SK-N-SH treated with all-trans-retinoic acid at 6 μM for 48 hours (cell line): ENCODE data around the gene PCSK9.
A peak's percentile ranks its signal among the peaks of the same experiment; 100 is the strongest.

ENCODE experiments used
- ATAC-seq: fragments of 200-7000 bp; cut with Tn5 transposase; 3 replicates; pipeline ENCODE4 v1.9.1; 2020; ENCODE audit warnings: mild to moderate bottlenecking, moderate library complexity
- ARNTL ChIP-seq: fragments of 450-650 bp; formaldehyde crosslinking; IDR thresholded peaks from 2 replicates; pipeline ENCODE4 v1.5.0; 2020; ENCODE audit warnings: low read depth, mild to moderate bottlenecking, moderate library complexity, borderline replicate concordance
- BACH2 ChIP-seq: fragments of 250-450 bp; sonication (Bioruptor Pico); IDR thresholded peaks from 2 replicates; pipeline ENCODE4 v1.9.0; 2021; ENCODE audit warnings: mild to moderate bottlenecking, borderline replicate concordance
- CSDC2 ChIP-seq: fragments of 250-450 bp; sonication (Bioruptor Pico); IDR thresholded peaks from 2 replicates; pipeline ENCODE4 v1.5.0; 2020; ENCODE audit warnings: mild to moderate bottlenecking, moderate library complexity
- ESRRG ChIP-seq: fragments of 250-450 bp; sonication (Bioruptor Pico); IDR thresholded peaks from 2 replicates; pipeline ENCODE4 v1.6.1; 2021; ENCODE audit warnings: mild to moderate bottlenecking
- GLIS3 ChIP-seq: fragments of 250-450 bp; sonication (Bioruptor Pico); IDR thresholded peaks from 2 replicates; pipeline ENCODE4 v1.5.0; 2020; ENCODE audit warnings: mild to moderate bottlenecking, moderate library complexity
- ISL1 ChIP-seq: fragments of 250-450 bp; sonication (Bioruptor Pico); IDR thresholded peaks from 2 replicates; pipeline ENCODE4 v2.1.2; 2022; ENCODE audit warnings: mild to moderate bottlenecking, moderate library complexity
- OSR1 ChIP-seq: fragments of 250-450 bp; sonication (Bioruptor Pico); IDR thresholded peaks from 2 replicates; pipeline ENCODE4 v1.8.0; 2022; ENCODE audit warnings: moderate library complexity, mild to moderate bottlenecking, inconsistent platforms
- PPARA ChIP-seq: fragments of 250-450 bp; sonication (Bioruptor Pico); IDR thresholded peaks from 2 replicates; pipeline ENCODE4 v1.5.0; 2020; ENCODE audit warnings: mild to moderate bottlenecking, borderline replicate concordance
- RARB ChIP-seq: fragments of 250-450 bp; sonication (Bioruptor Pico); IDR thresholded peaks from 2 replicates; pipeline ENCODE4 v1.8.0; 2021; ENCODE audit warnings: mild to moderate bottlenecking, moderate library complexity
- TCF4 ChIP-seq: fragments of 250-450 bp; sonication (Bioruptor Pico); IDR thresholded peaks from 2 replicates; pipeline ENCODE4 v1.8.0; 2021; ENCODE audit warnings: mild to moderate bottlenecking, moderate library complexity, borderline replicate concordance
- TOX ChIP-seq: fragments of 250-450 bp; sonication (Bioruptor Pico); IDR thresholded peaks from 2 replicates; pipeline ENCODE4 v1.8.0; 2021; ENCODE audit warnings: mild to moderate bottlenecking, moderate library complexity, borderline replicate concordance
- ZC3H10 ChIP-seq: fragments of 250-450 bp; sonication (Bioruptor Pico); IDR thresholded peaks from 2 replicates; pipeline ENCODE4 v1.5.1; 2021; ENCODE audit warnings: mild to moderate bottlenecking, moderate library complexity
- ZFP3 ChIP-seq: fragments of 250-450 bp; sonication (Bioruptor Pico); IDR thresholded peaks from 2 replicates; pipeline ENCODE4 v1.5.0; 2020; ENCODE audit warnings: mild to moderate bottlenecking, moderate library complexity
- ZNF565 ChIP-seq: fragments of 450-650 bp; formaldehyde crosslinking; conservative IDR thresholded peaks from 2 replicates; pipeline ENCODE4 v1.5.0; 2020; ENCODE audit warnings: low read depth, mild to moderate bottlenecking, moderate library complexity
- ZNF70 ChIP-seq: fragments of 450-650 bp; formaldehyde crosslinking; IDR thresholded peaks from 2 replicates; pipeline ENCODE4 v1.5.0; 2020; ENCODE audit warnings: mild to moderate bottlenecking, moderate library complexity
- ZNF8 ChIP-seq: fragments of 450-650 bp; formaldehyde crosslinking; IDR thresholded peaks from 2 replicates; pipeline ENCODE4 v1.5.0; 2020; ENCODE audit warnings: mild to moderate bottlenecking, moderate library complexity
- TF ChIP-seq, protein P1 (sequence below): fragments of 250-450 bp; sonication (Bioruptor Pico); IDR thresholded peaks from 2 replicates; pipeline ENCODE4 v1.5.0; 2020; ENCODE audit warnings: mild to moderate bottlenecking, moderate library complexity
- TF ChIP-seq, protein P2 (sequence below): fragments of 250-450 bp; sonication (Bioruptor Pico); IDR thresholded peaks from 2 replicates; pipeline ENCODE4 v1.5.1; 2020; ENCODE audit warnings: low read depth, mild to moderate bottlenecking, moderate library complexity
- TF ChIP-seq, protein P3 (sequence below): fragments of 250-450 bp; sonication (Bioruptor Pico); IDR thresholded peaks from 2 replicates; pipeline ENCODE4 v1.8.0; 2021; ENCODE audit warnings: low read depth, mild to moderate bottlenecking, moderate library complexity, borderline replicate concordance
- TF ChIP-seq, protein P4 (sequence below): fragments of 250-450 bp; sonication (Bioruptor Pico); IDR thresholded peaks from 2 replicates; pipeline ENCODE4 v1.8.0; 2020; ENCODE audit warnings: mild to moderate bottlenecking, moderate library complexity, borderline replicate concordance

The PCSK9 gene

DNA sequence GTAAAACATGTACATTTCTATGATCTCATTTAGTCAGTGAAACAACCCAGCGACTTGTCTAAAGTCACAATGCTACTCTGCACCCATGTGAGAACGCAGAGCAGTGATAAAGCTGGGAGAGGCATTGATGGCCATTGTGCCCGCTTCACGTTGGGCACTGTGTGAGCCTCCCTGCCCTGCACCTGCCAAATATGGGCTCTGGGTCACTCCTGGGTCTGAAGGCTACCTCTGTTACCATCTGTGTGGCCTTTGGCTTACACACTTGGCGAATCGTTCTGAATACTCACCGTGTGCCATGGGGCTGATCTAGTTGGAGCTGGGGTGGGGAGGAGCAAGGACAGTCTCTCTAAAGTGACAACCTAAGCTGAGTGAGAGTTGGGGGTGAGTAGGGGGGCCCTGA lies 29.9 kb downstream of the PCSK9 start:
- ATAC-seq = no peak
- TF ChIP-seq, protein P1, sequence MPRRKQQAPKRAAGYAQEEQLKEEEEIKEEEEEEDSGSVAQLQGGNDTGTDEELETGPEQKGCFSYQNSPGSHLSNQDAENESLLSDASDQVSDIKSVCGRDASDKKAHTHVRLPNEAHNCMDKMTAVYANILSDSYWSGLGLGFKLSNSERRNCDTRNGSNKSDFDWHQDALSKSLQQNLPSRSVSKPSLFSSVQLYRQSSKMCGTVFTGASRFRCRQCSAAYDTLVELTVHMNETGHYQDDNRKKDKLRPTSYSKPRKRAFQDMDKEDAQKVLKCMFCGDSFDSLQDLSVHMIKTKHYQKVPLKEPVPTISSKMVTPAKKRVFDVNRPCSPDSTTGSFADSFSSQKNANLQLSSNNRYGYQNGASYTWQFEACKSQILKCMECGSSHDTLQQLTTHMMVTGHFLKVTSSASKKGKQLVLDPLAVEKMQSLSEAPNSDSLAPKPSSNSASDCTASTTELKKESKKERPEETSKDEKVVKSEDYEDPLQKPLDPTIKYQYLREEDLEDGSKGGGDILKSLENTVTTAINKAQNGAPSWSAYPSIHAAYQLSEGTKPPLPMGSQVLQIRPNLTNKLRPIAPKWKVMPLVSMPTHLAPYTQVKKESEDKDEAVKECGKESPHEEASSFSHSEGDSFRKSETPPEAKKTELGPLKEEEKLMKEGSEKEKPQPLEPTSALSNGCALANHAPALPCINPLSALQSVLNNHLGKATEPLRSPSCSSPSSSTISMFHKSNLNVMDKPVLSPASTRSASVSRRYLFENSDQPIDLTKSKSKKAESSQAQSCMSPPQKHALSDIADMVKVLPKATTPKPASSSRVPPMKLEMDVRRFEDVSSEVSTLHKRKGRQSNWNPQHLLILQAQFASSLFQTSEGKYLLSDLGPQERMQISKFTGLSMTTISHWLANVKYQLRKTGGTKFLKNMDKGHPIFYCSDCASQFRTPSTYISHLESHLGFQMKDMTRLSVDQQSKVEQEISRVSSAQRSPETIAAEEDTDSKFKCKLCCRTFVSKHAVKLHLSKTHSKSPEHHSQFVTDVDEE (CRISPR knock-in tag) = no peak
- TF ChIP-seq ZNF8 (no peak), ZFP3 (CRISPR knock-in tag) (no peak), TOX (CRISPR knock-in tag) (no peak), GLIS3 (CRISPR knock-in tag) (no peak), TCF4 (CRISPR knock-in tag) (no peak), CSDC2 (CRISPR knock-in tag) (no peak), BACH2 (CRISPR knock-in tag) (no peak), RARB (CRISPR knock-in tag) (no peak), ZNF565 (CRISPR knock-in tag) (no peak)
- TF ChIP-seq, protein P2, sequence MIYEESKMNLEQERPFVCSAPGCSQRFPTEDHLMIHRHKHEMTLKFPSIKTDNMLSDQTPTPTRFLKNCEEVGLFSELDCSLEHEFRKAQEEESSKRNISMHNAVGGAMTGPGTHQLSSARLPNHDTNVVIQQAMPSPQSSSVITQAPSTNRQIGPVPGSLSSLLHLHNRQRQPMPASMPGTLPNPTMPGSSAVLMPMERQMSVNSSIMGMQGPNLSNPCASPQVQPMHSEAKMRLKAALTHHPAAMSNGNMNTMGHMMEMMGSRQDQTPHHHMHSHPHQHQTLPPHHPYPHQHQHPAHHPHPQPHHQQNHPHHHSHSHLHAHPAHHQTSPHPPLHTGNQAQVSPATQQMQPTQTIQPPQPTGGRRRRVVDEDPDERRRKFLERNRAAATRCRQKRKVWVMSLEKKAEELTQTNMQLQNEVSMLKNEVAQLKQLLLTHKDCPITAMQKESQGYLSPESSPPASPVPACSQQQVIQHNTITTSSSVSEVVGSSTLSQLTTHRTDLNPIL (CRISPR knock-in tag) = no peak

DNA sequence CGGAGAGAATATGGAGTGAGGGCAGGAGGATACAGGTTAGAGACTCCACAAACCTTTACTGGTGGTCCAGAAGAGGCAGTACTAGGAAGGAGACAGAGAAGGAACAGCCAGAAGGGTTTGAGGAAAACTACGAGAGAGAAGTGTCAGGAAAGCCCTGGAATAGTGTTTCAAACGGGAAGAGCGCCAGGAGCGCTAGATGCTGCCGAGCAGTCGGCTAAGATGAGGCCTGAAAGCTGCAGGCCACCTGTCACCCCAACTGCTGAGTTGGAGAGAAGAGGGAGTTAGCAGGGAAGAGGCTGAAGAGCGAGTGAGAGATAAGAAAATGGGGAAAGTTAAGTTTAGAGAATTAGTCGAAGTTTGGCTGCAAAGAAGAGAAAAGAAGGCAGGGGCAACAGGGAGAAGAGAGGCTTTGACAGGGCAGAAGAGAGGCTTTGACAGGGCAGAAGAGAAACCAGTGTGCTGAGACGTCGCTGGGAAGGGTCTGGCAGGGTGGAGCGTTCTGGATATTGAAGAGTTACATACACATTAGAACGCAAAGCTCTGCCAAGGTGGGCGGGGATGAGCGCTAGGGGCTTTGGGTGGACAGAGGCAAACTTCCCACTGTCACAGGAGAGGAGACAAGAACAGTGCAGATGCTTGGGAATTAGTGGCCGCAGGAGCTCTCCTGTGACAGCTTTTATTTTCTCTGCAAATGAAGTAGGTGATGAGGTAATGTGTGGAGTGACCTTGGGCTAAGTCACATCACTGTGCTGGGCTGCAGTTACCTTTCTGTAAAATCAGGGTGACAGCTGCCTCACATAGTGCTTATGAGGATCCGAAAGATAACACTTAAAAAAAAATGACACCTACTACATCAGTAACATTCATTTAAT lies 31.2 kb downstream of the PCSK9 start:
- TF ChIP-seq GLIS3 (CRISPR knock-in tag) (no peak), ZNF8 (no peak), TCF4 (CRISPR knock-in tag) (no peak), ZNF565 (CRISPR knock-in tag) (no peak), ESRRG (CRISPR knock-in tag) (no peak)
- TF ChIP-seq, protein P3, sequence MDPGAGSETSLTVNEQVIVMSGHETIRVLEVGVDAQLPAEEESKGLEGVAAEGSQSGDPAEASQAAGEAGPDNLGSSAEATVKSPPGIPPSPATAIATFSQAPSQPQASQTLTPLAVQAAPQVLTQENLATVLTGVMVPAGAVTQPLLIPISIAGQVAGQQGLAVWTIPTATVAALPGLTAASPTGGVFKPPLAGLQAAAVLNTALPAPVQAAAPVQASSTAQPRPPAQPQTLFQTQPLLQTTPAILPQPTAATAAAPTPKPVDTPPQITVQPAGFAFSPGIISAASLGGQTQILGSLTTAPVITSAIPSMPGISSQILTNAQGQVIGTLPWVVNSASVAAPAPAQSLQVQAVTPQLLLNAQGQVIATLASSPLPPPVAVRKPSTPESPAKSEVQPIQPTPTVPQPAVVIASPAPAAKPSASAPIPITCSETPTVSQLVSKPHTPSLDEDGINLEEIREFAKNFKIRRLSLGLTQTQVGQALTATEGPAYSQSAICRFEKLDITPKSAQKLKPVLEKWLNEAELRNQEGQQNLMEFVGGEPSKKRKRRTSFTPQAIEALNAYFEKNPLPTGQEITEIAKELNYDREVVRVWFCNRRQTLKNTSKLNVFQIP (CRISPR knock-in tag) = no peak
- TF ChIP-seq, protein P4, sequence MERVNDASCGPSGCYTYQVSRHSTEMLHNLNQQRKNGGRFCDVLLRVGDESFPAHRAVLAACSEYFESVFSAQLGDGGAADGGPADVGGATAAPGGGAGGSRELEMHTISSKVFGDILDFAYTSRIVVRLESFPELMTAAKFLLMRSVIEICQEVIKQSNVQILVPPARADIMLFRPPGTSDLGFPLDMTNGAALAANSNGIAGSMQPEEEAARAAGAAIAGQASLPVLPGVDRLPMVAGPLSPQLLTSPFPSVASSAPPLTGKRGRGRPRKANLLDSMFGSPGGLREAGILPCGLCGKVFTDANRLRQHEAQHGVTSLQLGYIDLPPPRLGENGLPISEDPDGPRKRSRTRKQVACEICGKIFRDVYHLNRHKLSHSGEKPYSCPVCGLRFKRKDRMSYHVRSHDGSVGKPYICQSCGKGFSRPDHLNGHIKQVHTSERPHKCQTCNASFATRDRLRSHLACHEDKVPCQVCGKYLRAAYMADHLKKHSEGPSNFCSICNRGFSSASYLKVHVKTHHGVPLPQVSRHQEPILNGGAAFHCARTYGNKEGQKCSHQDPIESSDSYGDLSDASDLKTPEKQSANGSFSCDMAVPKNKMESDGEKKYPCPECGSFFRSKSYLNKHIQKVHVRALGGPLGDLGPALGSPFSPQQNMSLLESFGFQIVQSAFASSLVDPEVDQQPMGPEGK (CRISPR knock-in tag) = no peak
- no peak for ATAC-seq

DNA sequence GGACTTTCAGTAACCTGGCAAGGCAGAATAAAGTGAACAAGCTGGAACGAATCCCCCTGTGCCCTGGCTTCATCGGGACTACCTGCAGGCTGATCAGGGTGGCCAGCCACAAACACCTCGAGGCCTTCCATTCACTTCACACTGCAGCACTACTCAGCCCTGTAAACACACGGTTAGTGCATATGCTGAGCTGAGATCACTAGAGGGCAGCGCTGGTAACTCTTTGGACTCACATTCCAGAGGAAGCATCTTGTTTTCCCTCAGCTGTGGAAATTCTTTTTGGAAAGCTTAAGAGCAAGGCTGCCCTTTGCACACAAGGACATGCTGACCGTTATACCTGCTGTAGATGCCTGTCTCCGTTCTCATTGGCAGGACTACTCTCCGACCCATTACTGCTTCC lies 32.1 kb downstream of the PCSK9 start:
- no peak for TF ChIP-seq ISL1 (CRISPR knock-in tag)
- no peak for TF ChIP-seq ZC3H10 (CRISPR knock-in tag)
- no peak for TF ChIP-seq OSR1
- TF ChIP-seq CSDC2 (CRISPR knock-in tag) = no peak
- TF ChIP-seq ZNF8 = no peak
- TF ChIP-seq PPARA (CRISPR knock-in tag) = no peak
- TF ChIP-seq TOX (CRISPR knock-in tag) = no peak
- TF ChIP-seq ARNTL (CRISPR knock-in tag) = no peak
- TF ChIP-seq ZNF565 (CRISPR knock-in tag) = no peak
- TF ChIP-seq, protein P4 (CRISPR knock-in tag) = no peak
- no peak for TF ChIP-seq ZFP3 (CRISPR knock-in tag)
- no peak for TF ChIP-seq GLIS3 (CRISPR knock-in tag)
- TF ChIP-seq, protein P1 (CRISPR knock-in tag) = no peak
- TF ChIP-seq ZNF70 (CRISPR knock-in tag) = no peak
- TF ChIP-seq, protein P2 (CRISPR knock-in tag) = no peak
- TF ChIP-seq ESRRG (CRISPR knock-in tag) = no peak
- peak; percentile 97 for ATAC-seq
